Left ventricle myocardium inferior (tissue), 1 donor: Measurements from ENCODE around the gene CYP2R1. TPM values are rescaled to one million over a fixed set of nuclear protein-coding genes. Genes with fewer than 3 reads are reported as not detected.

Source experiments
- DNase-seq: peaks from one replicate; pipeline ENCODE4 v3.0.0-alpha.2; 2020
- H3K27ac ChIP-seq: fragments of 200-600 bp; replicated peaks from 2 replicates; pipeline ENCODE4 v1.8.0; 2021
- H3K27me3 ChIP-seq: fragments of 200-600 bp; 2 replicates; pipeline ENCODE4 v1.8.0; 2021; ENCODE audit warnings: low read depth
- H3K36me3 ChIP-seq: fragments of 200-600 bp; 2 replicates; pipeline ENCODE4 v1.8.0; 2021
- H3K4me1 ChIP-seq: fragments of 200-600 bp; 2 replicates; pipeline ENCODE4 v1.8.0; 2021
- H3K4me3 ChIP-seq: fragments of 200-600 bp; 2 replicates; pipeline ENCODE4 v1.8.0; 2021; ENCODE audit warnings: mild to moderate bottlenecking, moderate library complexity
- H3K9me3 ChIP-seq: fragments of 200-600 bp; replicated peaks from 2 replicates; pipeline ENCODE4 v1.8.0; 2021
- intact Hi-C: fragments of 100-400 bp; cut with micrococcal nuclease; formaldehyde crosslinking; loops from one replicate; pipeline ENCODE4 v1.11.0; 2022
- total RNA-seq: library from RNA; stranded (reverse); fragmentation: NEBNext Ultra II Directional; extraction: Animal tissue kit (Norgen Biotek cat#: 25700); gene quantifications from one replicate; pipeline ENCODE4 v1.2.1, GENCODE V29; 2021
- TF ChIP-seq, protein P1 (sequence below): fragments of 200-600 bp; IDR thresholded peaks from 2 replicates; pipeline ENCODE4 v1.8.0; 2021; ENCODE audit warnings: antibody characterized with exemption, mild to moderate bottlenecking, borderline replicate concordance
- donor health status: DM: no; HTN: yes; CAD: no; lungs with severe emphysema.

CYP2R1 gene
- total RNA-seq, 1 donor from 2014 or later: 7.7 TPM

DNA sequence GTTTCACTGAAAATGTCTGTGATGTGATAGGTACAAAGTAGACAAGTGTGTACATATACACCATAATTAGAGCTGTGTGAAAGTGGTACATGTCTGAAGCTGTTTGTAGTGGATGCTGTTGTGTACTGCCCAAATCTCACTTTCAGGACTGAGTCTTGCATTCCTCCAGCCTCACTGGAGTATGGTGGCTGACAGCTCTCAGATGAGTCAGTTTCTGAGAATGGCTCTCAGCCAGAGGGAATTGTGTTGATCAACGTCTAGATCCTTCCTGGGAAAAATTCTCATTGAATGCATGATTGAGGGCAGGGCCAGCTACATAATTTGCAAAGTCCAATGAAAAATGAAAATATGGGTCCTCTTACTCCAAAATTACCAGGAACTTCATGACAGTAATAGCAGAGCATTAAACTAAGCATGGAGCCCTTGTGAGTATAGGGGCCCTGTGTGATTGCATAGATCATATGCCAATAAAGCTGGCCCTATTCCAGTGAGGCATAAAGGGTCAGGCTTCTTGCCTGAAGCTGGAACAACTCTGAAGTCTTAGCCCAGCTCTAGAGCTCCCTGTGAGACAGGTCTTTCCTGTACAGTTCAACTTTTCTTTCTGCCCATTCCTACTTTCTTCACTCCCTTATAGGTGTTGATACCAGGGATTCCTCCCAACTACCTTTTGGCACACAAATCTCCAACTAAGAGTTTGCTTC is 10.8 kb upstream of the CYP2R1 start:
- DNase-seq: no peak

DNA sequence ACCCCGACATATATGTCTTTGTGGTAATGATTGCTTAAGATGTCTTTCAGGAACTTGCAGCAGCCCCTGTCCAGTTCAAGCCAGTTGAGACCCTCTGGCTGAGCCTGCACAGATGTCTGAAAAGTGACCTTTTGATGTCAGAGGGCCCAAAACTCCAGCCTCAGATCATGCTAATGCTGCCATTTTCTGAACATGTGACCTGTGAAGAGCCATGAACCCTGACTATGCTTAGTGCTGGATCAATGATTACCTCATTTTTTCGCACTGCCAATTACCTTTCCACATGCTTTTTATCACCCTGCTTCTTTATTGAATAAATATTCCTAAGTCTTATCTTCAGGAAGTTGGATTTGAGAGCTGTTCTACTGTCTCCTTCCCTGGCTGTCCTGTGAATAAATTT is 6.9 kb upstream of the CYP2R1 start:
- Histone ChIP-seq H3K9me3 (no peaks in the 10 kb centered on the region), H3K4me3 (no peak overlapping the region), H3K27me3 (no peaks in the 10 kb centered on the region), H3K27ac (no peak overlapping the region), H3K4me1 (no peaks in the 10 kb centered on the region), H3K36me3 (no peaks in the 10 kb centered on the region)
- TF ChIP-seq, protein P1, sequence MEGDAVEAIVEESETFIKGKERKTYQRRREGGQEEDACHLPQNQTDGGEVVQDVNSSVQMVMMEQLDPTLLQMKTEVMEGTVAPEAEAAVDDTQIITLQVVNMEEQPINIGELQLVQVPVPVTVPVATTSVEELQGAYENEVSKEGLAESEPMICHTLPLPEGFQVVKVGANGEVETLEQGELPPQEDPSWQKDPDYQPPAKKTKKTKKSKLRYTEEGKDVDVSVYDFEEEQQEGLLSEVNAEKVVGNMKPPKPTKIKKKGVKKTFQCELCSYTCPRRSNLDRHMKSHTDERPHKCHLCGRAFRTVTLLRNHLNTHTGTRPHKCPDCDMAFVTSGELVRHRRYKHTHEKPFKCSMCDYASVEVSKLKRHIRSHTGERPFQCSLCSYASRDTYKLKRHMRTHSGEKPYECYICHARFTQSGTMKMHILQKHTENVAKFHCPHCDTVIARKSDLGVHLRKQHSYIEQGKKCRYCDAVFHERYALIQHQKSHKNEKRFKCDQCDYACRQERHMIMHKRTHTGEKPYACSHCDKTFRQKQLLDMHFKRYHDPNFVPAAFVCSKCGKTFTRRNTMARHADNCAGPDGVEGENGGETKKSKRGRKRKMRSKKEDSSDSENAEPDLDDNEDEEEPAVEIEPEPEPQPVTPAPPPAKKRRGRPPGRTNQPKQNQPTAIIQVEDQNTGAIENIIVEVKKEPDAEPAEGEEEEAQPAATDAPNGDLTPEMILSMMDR: no peak
- DNase-seq: no peak
- intact Hi-C loops: no loop called here

More for the DNA sequence above, 10.8 kb upstream of the CYP2R1 start:
- Histone ChIP-seq H3K27ac (no peak overlapping the region), H3K27me3 (no peaks in the 10 kb centered on the region), H3K36me3 (no peaks in the 10 kb centered on the region), H3K4me3 (no peak overlapping the region), H3K9me3 (no peaks in the 10 kb centered on the region), H3K4me1 (peaks cover 16% of the 10 kb centered on the region)
- TF ChIP-seq, protein P1: no peak
- intact Hi-C loops: loop anchor here (5.0 kb wide), 1 partner anchor 360 kb away; no protein-coding TSS in a partner anchor

DNA sequence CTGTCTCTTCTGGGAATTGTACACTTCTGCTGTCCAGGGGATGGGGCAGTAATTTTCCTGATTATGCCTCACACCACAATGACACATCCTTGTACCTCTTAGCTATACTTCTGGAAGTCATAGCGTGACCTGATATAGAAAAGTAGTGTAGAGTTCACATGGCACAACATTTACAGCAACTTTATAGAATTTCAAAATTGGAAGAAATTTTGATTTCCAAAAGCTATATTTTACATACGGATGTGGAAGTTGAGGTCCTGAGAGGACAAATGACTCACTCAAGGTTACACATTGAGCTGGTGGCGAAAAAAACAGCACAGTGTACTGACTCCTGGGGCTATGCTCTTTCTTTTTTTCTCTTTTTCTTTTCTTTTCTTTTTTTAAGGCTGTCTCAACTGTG is 6.3 kb upstream of the CYP2R1 start:
- no peak overlapping the region for H3K27ac ChIP-seq
- H3K4me1 ChIP-seq: no peaks in the 10 kb centered on the region
- H3K27me3 ChIP-seq: no peaks in the 10 kb centered on the region
- TF ChIP-seq, protein P1: no peak
- no peaks in the 10 kb centered on the region for H3K9me3 ChIP-seq
- intact Hi-C loops: no loop called here
- no peak for DNase-seq
- no peaks in the 10 kb centered on the region for H3K36me3 ChIP-seq
- H3K4me3 ChIP-seq: no peak overlapping the region

DNA sequence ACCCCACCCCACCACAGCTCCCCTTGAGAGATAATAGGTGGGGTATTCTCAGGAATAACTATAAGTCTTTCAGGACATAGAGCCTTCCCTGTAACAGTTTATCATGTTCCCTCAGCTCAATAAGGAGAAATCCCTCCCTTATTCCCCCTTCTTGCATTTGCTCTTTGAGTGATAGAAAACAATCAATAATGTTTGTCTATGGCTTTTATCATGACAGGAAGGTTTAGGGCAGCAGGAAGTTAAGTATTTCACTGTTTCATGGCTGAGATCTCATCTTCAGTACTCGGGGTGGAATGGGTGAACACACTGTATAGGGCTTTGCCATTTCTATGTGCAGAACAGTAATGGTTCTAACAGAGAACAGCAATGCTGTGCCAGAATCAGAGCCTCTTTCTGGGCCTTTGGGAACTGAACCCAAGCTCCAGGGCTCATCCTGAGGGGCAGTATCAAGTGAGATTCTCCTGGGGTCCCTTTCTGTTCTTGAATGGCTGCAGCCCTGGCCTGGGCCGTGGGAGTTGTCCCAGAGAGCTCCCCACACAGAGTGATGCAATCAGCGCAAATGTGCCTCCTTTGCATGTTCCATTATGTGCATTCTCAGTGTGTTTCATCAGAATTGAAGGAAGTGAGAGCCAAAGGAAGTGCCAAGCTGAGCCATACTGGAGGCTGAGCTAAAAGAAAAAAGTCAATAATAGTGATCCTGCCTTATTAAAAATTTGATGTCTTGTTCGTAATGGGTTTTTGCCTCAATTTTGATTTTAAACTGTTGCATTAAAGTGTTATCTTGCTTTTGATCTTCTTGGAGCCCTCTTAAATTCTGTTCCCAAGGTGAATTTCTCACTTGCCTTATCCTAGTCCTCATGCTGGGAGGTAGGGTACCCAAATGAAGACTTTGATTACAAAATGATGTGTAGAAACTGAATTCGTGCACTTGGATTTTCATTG is 2.9 kb upstream of the CYP2R1 start:
- no peaks in the 10 kb centered on the region for H3K9me3 ChIP-seq
- H3K36me3 ChIP-seq: no peaks in the 10 kb centered on the region
- H3K4me1 ChIP-seq: peaks cover 24% of the 10 kb centered on the region
- peak; percentile 30 for DNase-seq
- no peak overlapping the region for H3K4me3 ChIP-seq
- intact Hi-C loops: no loop called here
- no peak overlapping the region for H3K27ac ChIP-seq
- TF ChIP-seq, protein P1: no peak
- H3K27me3 ChIP-seq: no peaks in the 10 kb centered on the region

DNA sequence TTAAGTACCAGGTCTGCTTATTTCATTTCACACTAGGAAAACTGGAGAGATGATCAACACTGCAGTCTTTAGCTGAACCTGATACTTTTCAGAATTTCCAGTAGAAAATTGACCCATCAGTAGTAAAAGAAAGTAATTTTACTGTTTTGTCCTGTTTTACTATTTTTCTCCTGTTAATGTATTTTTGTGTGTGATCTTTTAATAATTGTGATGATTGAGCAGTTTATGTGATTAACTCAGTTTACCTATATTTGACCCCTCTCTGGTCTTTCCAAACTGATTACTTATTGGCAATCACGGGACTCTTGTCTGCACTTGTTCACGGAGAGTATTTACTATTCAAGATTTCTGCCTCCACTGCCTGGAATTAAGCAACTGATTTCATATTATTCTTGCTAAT is 546 bp upstream of the CYP2R1 start:
- Histone ChIP-seq H3K27ac (peak overlapping the region; percentile 93), H3K36me3 (no peaks in the 10 kb centered on the region), H3K4me3 (peak overlapping the region; percentile 90), H3K9me3 (no peaks in the 10 kb centered on the region), H3K27me3 (no peaks in the 10 kb centered on the region), H3K4me1 (peaks cover 33% of the 10 kb centered on the region)
- DNase-seq: no peak
- intact Hi-C loops: no loop called here
- TF ChIP-seq, protein P1: no peak
